Skin of body (tissue), 2 donors: Measurements from ENCODE around the gene ERAP2. TPM values are rescaled to one million over a fixed set of nuclear protein-coding genes. Genes with fewer than 3 reads are reported as not detected.
"Not testable (repeated sequence)": the region's sequence is repeated elsewhere in the genome, so short reads cannot be mapped to it uniquely, and the experiment has no call there.

Experiments used
- DNase-seq: peaks from one replicate; lab custom pipeline; 2025; lab: John Stamatoyannopoulos, UW
- total RNA-seq: library from RNA; depleted of rRNA; stranded (reverse); fragments of >200 nt; gene quantifications from one replicate; pipeline ENCODE4 v1.2.3, GENCODE V29; 2014

Gene ERAP2
- 2.2 TPM for total RNA-seq

- peak; percentile 63 for DNase-seq
These were observed at the start of gene ERAP2 for GRCh38 chr5:96876292-96876850. Gene ERAP2 (plus strand): TSS chr5:96876500. CDS start chr5:96879686, 3,186 bp downstream.

- no peak for DNase-seq
These were observed 47.0 kb upstream of the ERAP2 start for GRCh38 chr5:96829297-96829696.

- DNase-seq = no peak
These were observed 42.3 kb upstream of the ERAP2 start for GRCh38 chr5:96834016-96834415.

GRCh38 chr5:96835791-96836191 is 40.5 kb upstream of the ERAP2 start:
- no peak for DNase-seq

GRCh38 chr5:96836817-96837216 is 39.5 kb upstream of the ERAP2 start:
- no peak for DNase-seq

GRCh38 chr5:96837303-96837702 is 39.0 kb upstream of the ERAP2 start:
- no peak for DNase-seq

- no peak for DNase-seq
These were observed 37.9 kb upstream of the ERAP2 start for GRCh38 chr5:96838201-96839070.

- no peak for DNase-seq
These were observed 37.2 kb upstream of the ERAP2 start for GRCh38 chr5:96839071-96839592.

GRCh38 chr5:96841931-96842330 is 34.4 kb upstream of the ERAP2 start:
- DNase-seq = not testable (repeated sequence)

- no peak for DNase-seq
These were observed 33.2 kb upstream of the ERAP2 start for GRCh38 chr5:96843140-96843539.

- DNase-seq = no peak
These were observed 31.8 kb upstream of the ERAP2 start for GRCh38 chr5:96844481-96844990.

GRCh38 chr5:96851312-96852062 is 24.8 kb upstream of the ERAP2 start:
- no peak for DNase-seq

- no peak for DNase-seq
These were observed 23.5 kb upstream of the ERAP2 start for GRCh38 chr5:96852759-96853158.

- no peak for DNase-seq
These were observed 22.2 kb upstream of the ERAP2 start for GRCh38 chr5:96854067-96854466.

- no peak for DNase-seq
These were observed 21.0 kb upstream of the ERAP2 start for GRCh38 chr5:96855031-96855872.

GRCh38 chr5:96856371-96856770 is 19.9 kb upstream of the ERAP2 start:
- DNase-seq = peak; percentile 51

- no peak for DNase-seq
These were observed 18.8 kb upstream of the ERAP2 start for GRCh38 chr5:96857454-96857853.

GRCh38 chr5:96857924-96858323 is 18.4 kb upstream of the ERAP2 start:
- no peak for DNase-seq

GRCh38 chr5:96859375-96859774 is 16.9 kb upstream of the ERAP2 start:
- no peak for DNase-seq

GRCh38 chr5:96861076-96861475 is 15.2 kb upstream of the ERAP2 start:
- no peak for DNase-seq

- no peak for DNase-seq
These were observed 13.2 kb upstream of the ERAP2 start for GRCh38 chr5:96863114-96863513.
